Stimulated activated naive CD4-positive, alpha-beta T cell (primary cell): ENCODE data around the gene PRKCA.
"Not testable (repeated sequence)": the region's sequence is repeated elsewhere in the genome, so short reads cannot be mapped to it uniquely, and the experiment has no call there.

Source experiments
- DNase-seq, 6 experiments: peaks; one replicate each; lab custom pipeline; 2025; lab: John Stamatoyannopoulos, UW

The PRKCA gene

DNA sequence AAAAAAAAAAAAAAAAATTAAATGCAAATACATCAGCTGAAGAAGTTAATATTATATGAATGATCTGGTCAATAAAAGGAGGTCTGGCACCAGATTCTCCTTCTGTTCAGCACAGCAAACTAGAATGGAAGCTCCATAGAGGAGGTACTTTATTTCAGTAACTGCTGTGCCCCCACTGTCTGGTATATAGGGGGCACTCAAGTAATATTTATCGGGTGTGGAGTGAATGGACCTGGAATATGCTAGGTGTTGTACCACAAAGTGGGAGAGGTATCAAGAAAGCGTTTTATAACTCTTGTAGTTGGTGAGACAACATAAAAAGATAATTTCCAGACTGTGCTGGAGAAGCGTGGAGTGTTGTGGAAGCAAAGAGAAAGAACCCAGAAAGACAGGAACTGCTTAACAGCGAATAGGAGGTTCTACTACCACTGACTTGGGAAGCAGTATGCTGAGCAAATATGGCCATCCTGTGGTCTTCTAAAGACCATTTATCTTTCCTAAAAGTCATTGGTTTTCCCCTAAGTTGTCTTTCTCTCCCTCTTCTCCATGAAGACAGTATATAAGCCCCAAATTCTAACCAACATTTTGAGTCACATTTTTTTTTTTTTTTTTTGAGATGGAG lies 12.2 kb upstream of the PRKCA start:
- no peak for DNase-seq

DNA sequence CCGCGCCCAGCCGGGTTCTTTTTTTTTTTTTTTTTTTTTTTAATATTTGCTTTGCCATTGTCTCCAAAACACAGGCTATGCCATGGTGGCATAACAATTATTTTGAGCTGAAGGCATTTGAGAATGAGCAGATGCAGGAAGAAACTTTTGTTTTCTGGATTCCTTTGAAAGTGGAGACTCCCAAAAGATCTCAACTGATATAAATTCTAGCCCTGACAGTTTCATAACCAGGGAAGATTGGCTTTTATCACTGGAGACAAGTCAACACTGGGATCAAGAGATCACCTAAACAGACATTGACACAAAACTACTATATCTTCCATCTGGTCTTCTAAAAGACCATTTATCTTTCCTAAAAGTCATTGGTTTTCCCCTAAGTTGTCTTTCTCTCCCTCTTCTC lies 10.1 kb upstream of the PRKCA start:
- no peak for DNase-seq

GRCh38 chr17:66296289-66296725 lies 6.1 kb upstream of the PRKCA start:
- DNase-seq = no peak

- not testable (repeated sequence) for DNase-seq
Measured at GRCh38 chr17:66297443-66297842, 5.0 kb upstream of the PRKCA start.

- DNase-seq = no peak
Measured at GRCh38 chr17:66299711-66300110, 2.7 kb upstream of the PRKCA start.

DNA sequence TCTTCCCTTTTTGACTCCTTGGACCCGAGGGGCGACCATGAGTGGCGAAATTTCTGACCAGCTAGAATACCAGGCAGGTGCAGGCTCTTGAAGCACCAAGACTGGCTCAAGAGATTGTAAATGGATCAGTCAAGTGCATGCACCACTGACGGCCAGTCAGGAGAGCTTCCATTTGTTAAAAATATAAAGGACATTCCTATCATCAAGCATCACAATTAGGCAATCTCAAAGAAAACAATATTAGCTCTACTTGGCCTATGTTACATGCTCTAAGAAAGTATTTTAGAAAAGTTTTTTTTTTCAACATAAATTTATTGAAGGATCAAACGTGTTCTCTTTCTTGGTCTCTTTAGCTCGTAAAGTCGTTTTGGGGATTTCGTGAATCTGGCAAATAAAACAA lies 1.5 kb upstream of the PRKCA start:
- no peak for DNase-seq

- no peak for DNase-seq
Measured at GRCh38 chr17:66301367-66301863, 998 bp upstream of the PRKCA start.

DNA sequence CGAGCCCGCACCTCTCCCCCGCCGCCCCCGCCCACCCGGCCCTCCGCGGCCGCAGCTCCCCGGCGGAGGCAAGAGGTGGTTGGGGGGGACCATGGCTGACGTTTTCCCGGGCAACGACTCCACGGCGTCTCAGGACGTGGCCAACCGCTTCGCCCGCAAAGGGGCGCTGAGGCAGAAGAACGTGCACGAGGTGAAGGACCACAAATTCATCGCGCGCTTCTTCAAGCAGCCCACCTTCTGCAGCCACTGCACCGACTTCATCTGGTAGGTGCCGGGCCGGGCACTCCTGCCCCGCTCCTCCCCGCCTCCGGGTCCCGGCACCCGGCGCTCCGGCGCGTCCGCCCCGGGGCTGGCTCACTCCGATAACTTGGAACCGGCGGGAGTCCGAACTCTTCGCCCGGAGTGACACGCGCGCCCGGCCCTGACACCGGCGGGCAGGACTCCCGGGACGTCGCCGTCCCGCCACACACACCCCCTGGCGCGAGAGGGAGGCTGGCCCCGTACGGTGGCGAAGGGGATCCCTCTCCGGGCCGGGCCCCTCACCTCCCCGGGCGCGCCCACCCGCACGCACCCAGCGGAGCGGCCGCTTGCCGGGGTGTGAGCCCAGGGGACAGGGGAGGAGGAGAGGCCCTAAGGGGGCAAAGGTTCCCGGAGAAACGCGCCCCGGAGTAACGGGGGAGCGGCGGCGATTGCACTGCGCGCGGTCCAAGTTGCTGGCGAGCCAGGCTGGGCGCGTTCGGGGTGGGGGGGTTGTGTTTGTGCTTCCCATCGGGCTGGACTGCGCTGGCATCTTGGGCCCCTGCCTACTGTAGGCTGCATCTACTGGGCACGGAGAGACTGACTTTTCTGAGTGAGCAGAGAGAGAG lies 581 bp downstream of the PRKCA start:
- peak; percentile 28 to 66 (median 57) for DNase-seq

DNA sequence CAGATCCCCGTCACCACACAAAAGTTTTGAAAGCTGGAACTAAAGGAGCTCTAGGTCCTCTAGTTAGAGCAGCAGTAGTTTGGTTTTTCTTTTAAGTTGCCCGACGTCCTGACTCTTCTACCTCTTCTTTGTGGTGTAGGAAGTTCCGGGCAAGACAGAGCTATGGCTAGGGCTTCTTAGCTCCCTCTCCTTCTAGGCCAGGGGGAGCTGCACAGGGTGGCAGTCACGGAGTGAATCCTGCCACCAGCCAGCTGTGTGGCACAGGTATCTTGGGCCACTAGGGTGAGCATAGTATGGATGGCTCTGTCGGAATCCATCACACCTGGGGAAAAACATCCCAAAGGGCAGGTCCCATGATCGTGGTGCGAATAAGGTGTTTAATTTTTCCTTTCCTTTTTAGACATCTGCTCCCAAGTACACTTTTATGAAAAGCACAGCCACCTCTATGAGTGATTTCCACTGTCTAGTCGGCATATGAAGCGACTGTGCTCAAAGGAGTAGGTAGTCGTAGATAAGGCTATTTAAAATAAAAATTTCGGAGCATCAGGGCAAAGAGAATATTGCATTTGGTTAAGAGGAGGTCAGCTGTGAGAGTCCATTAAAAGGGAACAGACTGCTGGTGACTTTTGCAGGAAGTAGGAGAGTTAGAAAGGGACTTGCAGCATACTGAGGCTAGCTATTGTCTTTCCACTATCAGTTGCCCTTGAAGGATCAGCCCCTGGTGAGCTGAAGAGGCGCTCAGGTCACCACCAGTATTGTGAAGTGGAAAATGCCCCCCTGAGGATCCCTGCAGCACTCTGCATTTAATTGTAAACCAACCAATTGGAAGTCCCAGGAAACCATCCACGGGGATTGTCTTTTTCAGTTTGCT lies 2.1 kb downstream of the PRKCA start:
- no peak for DNase-seq

- no peak for DNase-seq
Measured at GRCh38 chr17:66306446-66306845, 4.0 kb downstream of the PRKCA start.

DNA sequence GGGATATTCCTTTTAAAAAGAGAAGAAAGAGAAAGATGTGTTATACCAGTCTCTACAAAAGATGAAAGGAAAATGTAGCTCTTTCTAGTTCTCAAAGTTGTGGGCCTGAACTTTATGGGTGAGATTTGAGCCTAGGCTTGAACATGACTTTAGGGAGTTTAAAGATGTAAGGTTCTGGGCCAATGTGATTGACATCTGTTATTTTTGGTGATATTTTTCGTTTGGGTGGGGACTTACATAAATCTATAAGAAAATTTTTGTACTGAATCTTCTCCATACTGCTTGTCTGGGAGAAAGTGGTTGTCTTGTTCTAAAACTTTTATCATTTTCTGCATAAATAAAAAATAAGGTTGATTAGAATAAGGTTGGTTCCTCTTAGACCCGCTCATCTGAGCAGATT lies 4.8 kb downstream of the PRKCA start:
- DNase-seq = no peak

GRCh38 chr17:66308856-66309255 lies 6.4 kb downstream of the PRKCA start:
- no peak for DNase-seq

- no peak for DNase-seq
Measured at GRCh38 chr17:66309793-66310192, 7.4 kb downstream of the PRKCA start.

GRCh38 chr17:66310528-66311148 lies 8.2 kb downstream of the PRKCA start:
- DNase-seq = no peak

DNA sequence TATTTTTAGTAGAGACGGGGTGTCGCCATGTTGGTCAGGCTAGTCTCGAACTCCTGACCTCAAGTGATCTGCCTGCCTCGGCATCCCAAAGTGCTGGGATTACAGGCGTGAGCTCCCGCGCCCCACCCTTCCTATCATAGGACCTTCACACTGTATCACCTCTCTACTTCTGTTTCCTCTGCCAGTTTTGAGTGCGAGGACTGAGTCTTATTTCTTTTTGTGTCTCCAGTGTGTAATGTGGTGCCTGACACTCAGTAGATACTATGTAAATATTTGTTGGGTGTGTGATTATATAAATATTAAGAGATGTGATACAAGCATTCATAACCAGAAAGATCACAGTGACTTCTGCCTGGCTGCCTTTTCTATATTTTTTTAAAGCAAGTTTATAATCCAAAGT lies 10.5 kb downstream of the PRKCA start:
- DNase-seq = no peak

DNA sequence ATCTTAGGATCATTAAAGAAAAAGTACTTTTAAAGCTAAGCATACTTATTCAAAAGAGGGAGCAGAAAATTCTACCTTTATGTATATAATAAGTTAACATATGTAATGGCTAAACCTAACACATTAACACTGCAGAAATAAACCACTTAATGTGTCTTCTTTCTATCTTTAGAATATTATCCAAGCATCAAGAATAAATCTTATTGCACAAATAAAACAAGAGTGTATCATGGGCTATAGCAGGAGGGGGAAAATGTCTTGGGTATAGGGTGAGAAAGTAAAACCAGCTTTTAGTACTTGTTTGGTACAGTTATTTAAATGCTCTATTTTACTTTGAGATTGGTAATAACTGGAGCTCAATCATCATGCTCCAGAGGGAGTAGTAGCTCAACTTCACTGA lies 10.9 kb downstream of the PRKCA start:
- no peak for DNase-seq

GRCh38 chr17:66313995-66314659 lies 11.7 kb downstream of the PRKCA start:
- DNase-seq = no peak

DNA sequence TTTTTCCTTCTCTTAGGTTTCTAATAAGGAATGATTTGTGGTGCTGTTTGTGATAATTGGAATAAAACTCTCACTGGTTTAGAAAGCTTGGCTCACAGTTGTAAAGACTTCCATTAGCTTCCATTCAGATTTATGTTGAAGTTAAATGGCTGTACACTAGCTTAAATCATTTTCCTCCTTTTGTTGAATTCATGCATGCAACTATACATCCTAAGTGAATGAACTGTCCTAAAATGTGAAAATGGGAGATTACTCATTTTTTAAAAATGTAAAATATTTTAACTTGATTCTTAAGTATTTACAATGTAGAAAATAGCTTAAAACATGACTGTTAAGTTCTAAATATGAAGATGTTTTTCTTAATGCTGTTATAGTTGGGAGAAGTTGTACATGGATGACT lies 15.2 kb downstream of the PRKCA start:
- no peak for DNase-seq

- DNase-seq = no peak
Measured at GRCh38 chr17:66319226-66319625, 16.8 kb downstream of the PRKCA start.

DNA sequence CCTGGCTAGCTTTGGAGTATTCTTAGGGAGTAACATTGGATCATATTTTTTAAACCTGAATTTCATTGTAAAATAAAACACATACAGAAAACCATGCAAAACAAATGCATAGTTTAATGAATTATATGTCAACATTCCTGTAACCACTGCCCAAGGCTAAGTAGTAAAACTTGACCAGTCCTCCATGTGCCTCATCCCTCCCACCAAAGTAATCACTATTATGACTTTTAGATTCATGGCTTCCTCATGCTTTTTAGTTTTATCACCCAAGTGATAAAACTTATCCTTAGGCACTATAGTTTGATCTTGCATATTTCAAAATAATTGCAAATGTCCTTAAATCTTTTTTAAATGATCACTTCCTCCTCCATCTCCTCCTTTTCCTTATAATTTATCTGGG lies 20.4 kb downstream of the PRKCA start:
- DNase-seq = no peak

GRCh38 chr17:66324381-66325004 lies 22.1 kb downstream of the PRKCA start:
- not testable (repeated sequence) for DNase-seq
